HEK293 (cell line): ENCODE measurements around the gene ZSCAN9.

Experiments used
- BCL11A ChIP-seq: fragments of 450-650 bp; formaldehyde crosslinking; IDR thresholded peaks from 2 replicates; pipeline ENCODE4 v1.5.1; 2016; ENCODE audit warnings: low read depth, missing biosample characterization, missing genetic modification characterization
- HOXC10 ChIP-seq: sonication (generic); formaldehyde crosslinking; IDR thresholded peaks from 2 replicates; pipeline ENCODE4 v1.8.1; 2023; ENCODE audit warnings: mild to moderate bottlenecking, missing genetic modification reagents
- MEIS1 ChIP-seq: sonication (generic); formaldehyde crosslinking; IDR thresholded peaks from 2 replicates; pipeline ENCODE4 v1.8.1; 2022; ENCODE audit warnings: missing genetic modification reagents, mild to moderate bottlenecking, borderline replicate concordance
- MYNN ChIP-seq: fragments of 450-650 bp; formaldehyde crosslinking; IDR thresholded peaks from 2 replicates; pipeline ENCODE4 v1.5.1; 2016; ENCODE audit warnings: missing biosample characterization, missing genetic modification characterization, borderline replicate concordance
- TCF7L2 ChIP-seq: IDR thresholded peaks from 2 replicates; pipeline ENCODE4 v1.6.1; 2011; ENCODE audit warnings: low read depth, mild to moderate bottlenecking, inconsistent platforms, low read length, moderate library complexity, borderline replicate concordance
- TRIM28 ChIP-seq: IDR thresholded peaks from 2 replicates; pipeline ENCODE4 v1.6.1; 2011; ENCODE audit warnings: low read length, control low read depth, borderline replicate concordance
- YY1 ChIP-seq: fragments of 450-650 bp; formaldehyde crosslinking; IDR thresholded peaks from 2 replicates; pipeline ENCODE4 v1.5.1; 2018; ENCODE audit warnings: missing biosample characterization, missing genetic modification characterization
- ZBTB17 ChIP-seq: fragments of 450-650 bp; formaldehyde crosslinking; IDR thresholded peaks from 2 replicates; pipeline ENCODE4 v1.5.1; 2016; ENCODE audit warnings: missing biosample characterization, missing genetic modification characterization
- ZBTB20 ChIP-seq: fragments of 450-650 bp; formaldehyde crosslinking; IDR thresholded peaks from 2 replicates; pipeline ENCODE4 v1.5.1; 2016; ENCODE audit warnings: missing biosample characterization, missing genetic modification characterization
- ZFP37 ChIP-seq: fragments of 450-650 bp; formaldehyde crosslinking; IDR thresholded peaks from 2 replicates; pipeline ENCODE4 v1.5.1; 2016; ENCODE audit warnings: missing biosample characterization, missing genetic modification characterization
- ZNF133 ChIP-seq: fragments of 450-650 bp; formaldehyde crosslinking; IDR thresholded peaks from 2 replicates; pipeline ENCODE4 v1.5.1; 2016; ENCODE audit warnings: missing biosample characterization, missing genetic modification characterization
- ZNF140 ChIP-seq: fragments of 450-650 bp; formaldehyde crosslinking; IDR thresholded peaks from 2 replicates; pipeline ENCODE4 v1.5.1; 2016; ENCODE audit warnings: missing biosample characterization, missing genetic modification characterization
- ZNF16 ChIP-seq: fragments of 450-650 bp; formaldehyde crosslinking; IDR thresholded peaks from 2 replicates; pipeline ENCODE4 v1.5.1; 2016; ENCODE audit warnings: low read depth, missing biosample characterization, missing genetic modification characterization
- ZNF354C ChIP-seq: fragments of 450-650 bp; formaldehyde crosslinking; IDR thresholded peaks from 2 replicates; pipeline ENCODE4 v1.5.1; 2016; ENCODE audit warnings: missing biosample characterization, missing genetic modification characterization, low read depth, borderline replicate concordance
- ZNF37A ChIP-seq: fragments of 450-650 bp; IDR thresholded peaks from 2 replicates; pipeline ENCODE4 v1.5.1; 2018; ENCODE audit warnings: missing biosample characterization, missing genetic modification characterization
- ZNF394 ChIP-seq: fragments of 450-650 bp; formaldehyde crosslinking; IDR thresholded peaks from 2 replicates; pipeline ENCODE4 v1.5.1; 2016; ENCODE audit warnings: missing biosample characterization, missing genetic modification characterization, mild to moderate bottlenecking, moderate library complexity, borderline replicate concordance
- ZNF561 ChIP-seq: fragments of 450-650 bp; IDR thresholded peaks from 2 replicates; pipeline ENCODE4 v1.5.1; 2018; ENCODE audit warnings: missing biosample characterization, missing genetic modification characterization, borderline replicate concordance
- ZNF600 ChIP-seq: fragments of 450-650 bp; formaldehyde crosslinking; IDR thresholded peaks from 2 replicates; pipeline ENCODE4 v1.5.1; 2016; ENCODE audit warnings: missing biosample characterization, missing genetic modification characterization
- ZNF623 ChIP-seq: fragments of 450-650 bp; formaldehyde crosslinking; IDR thresholded peaks from 2 replicates; pipeline ENCODE4 v1.5.1; 2016; ENCODE audit warnings: missing biosample characterization, missing genetic modification characterization
- ZNF626 ChIP-seq: fragments of 450-650 bp; sonication (Bioruptor Pico); formaldehyde crosslinking; IDR thresholded peaks from 2 replicates; pipeline ENCODE4 v1.5.1; 2018; ENCODE audit warnings: missing biosample characterization, missing genetic modification characterization, inconsistent platforms
- ZNF701 ChIP-seq: fragments of 450-650 bp; formaldehyde crosslinking; IDR thresholded peaks from 2 replicates; pipeline ENCODE4 v1.5.1; 2016; ENCODE audit warnings: missing biosample characterization, missing genetic modification characterization
- ZNF768 ChIP-seq: fragments of 450-650 bp; formaldehyde crosslinking; IDR thresholded peaks from 2 replicates; pipeline ENCODE4 v1.5.1; 2018; ENCODE audit warnings: missing biosample characterization, mild to moderate bottlenecking, missing genetic modification characterization
- TF ChIP-seq, protein P1 (sequence below): fragments of 450-650 bp; formaldehyde crosslinking; IDR thresholded peaks from 2 replicates; pipeline ENCODE4 v1.5.1; 2017; ENCODE audit warnings: missing biosample characterization, missing genetic modification characterization
- TF ChIP-seq, protein P2 (sequence below): fragments of 450-650 bp; formaldehyde crosslinking; IDR thresholded peaks from 2 replicates; pipeline ENCODE4 v1.5.1; 2016; ENCODE audit warnings: missing biosample characterization, missing genetic modification characterization
- TF ChIP-seq, protein P3 (sequence below): fragments of 450-650 bp; formaldehyde crosslinking; IDR thresholded peaks from 2 replicates; pipeline ENCODE4 v1.5.1; 2016; ENCODE audit warnings: missing biosample characterization, missing genetic modification characterization
- TF ChIP-seq, protein P4 (sequence below): fragments of 450-650 bp; formaldehyde crosslinking; IDR thresholded peaks from 2 replicates; pipeline ENCODE4 v1.5.1; 2017; ENCODE audit warnings: missing biosample characterization, missing genetic modification characterization
- TF ChIP-seq, protein P5 (sequence below): fragments of 450-650 bp; formaldehyde crosslinking; IDR thresholded peaks from 2 replicates; pipeline ENCODE4 v1.5.1; 2016; ENCODE audit warnings: missing biosample characterization, missing genetic modification characterization
- TF ChIP-seq, protein P6 (sequence below): fragments of 450-650 bp; formaldehyde crosslinking; IDR thresholded peaks from 2 replicates; pipeline ENCODE4 v1.5.1; 2017; ENCODE audit warnings: missing biosample characterization, missing genetic modification characterization

ZSCAN9 gene

DNA sequence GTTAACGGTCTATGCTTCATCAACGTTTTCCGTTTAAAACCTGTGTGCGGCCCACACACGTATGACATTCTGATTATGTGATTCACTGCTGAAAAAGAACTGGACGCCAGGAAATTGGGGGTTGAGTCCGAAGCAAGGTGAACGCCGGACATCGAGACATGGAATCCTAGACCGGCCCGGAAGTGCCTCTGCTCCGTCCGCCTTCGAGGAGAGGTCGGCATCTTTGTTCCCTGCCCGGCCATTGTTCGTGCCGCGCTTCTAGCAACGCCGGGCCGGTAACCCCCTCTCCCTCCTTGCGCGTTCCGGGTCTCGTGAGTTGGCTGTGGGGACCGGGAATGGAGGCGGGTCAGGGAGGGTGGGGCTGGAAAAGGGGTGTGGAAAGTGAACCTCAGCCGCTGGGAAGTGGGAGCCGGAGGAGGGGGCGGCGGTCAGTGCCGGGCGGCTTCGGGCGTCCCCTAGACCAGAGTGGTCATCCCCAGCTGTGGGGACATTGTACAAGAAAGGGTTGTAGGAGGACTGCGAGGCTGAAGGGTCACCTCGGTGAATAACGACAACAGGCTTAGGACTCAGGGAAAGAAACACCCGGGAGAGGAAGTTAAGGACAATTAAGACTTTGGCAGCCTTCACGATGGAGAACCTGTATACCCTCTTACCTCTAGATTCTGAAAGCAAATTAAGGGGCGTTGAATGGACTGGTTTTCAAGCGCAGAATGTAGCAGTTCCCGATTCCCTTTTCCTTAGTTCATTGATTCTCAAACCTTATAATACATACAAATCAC is at the start of gene ZSCAN9 (continued):
- TF ChIP-seq, protein P1, sequence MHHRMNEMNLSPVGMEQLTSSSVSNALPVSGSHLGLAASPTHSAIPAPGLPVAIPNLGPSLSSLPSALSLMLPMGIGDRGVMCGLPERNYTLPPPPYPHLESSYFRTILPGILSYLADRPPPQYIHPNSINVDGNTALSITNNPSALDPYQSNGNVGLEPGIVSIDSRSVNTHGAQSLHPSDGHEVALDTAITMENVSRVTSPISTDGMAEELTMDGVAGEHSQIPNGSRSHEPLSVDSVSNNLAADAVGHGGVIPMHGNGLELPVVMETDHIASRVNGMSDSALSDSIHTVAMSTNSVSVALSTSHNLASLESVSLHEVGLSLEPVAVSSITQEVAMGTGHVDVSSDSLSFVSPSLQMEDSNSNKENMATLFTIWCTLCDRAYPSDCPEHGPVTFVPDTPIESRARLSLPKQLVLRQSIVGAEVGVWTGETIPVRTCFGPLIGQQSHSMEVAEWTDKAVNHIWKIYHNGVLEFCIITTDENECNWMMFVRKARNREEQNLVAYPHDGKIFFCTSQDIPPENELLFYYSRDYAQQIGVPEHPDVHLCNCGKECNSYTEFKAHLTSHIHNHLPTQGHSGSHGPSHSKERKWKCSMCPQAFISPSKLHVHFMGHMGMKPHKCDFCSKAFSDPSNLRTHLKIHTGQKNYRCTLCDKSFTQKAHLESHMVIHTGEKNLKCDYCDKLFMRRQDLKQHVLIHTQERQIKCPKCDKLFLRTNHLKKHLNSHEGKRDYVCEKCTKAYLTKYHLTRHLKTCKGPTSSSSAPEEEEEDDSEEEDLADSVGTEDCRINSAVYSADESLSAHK (tag by site-specific recombination) = no peak
- TF ChIP-seq MEIS1 (CRISPR knock-in tag) (no peak), ZBTB20 (tag by site-specific recombination) (peak; percentile 91), ZBTB17 (peak; percentile 60), ZNF626 (tag by site-specific recombination) (no peak), TRIM28 (no peak), MYNN (tag by site-specific recombination) (no peak), ZNF701 (tag by site-specific recombination) (no peak), ZNF600 (tag by site-specific recombination) (peak; percentile 90), YY1 (peak; percentile 96), ZFP37 (tag by site-specific recombination) (peak; percentile 66; the same call in 1 of the 2 replicates), HOXC10 (CRISPR knock-in tag) (no peak; the same call in 1 of the 2 replicates), BCL11A (tag by site-specific recombination) (peak; percentile 40; the same call in 1 of the 2 replicates), ZNF623 (tag by site-specific recombination) (no peak), ZNF37A (tag by site-specific recombination) (no peak), ZNF16 (no peak), ZNF561 (tag by site-specific recombination) (no peak; the same call in 1 of the 2 replicates), ZNF768 (tag by site-specific recombination) (no peak), ZNF354C (no peak), ZNF133 (tag by site-specific recombination) (no peak), ZNF394 (tag by site-specific recombination) (peak; percentile 66), ZNF140 (no peak), TCF7L2 (peak; percentile 96)
- TF ChIP-seq, protein P2, sequence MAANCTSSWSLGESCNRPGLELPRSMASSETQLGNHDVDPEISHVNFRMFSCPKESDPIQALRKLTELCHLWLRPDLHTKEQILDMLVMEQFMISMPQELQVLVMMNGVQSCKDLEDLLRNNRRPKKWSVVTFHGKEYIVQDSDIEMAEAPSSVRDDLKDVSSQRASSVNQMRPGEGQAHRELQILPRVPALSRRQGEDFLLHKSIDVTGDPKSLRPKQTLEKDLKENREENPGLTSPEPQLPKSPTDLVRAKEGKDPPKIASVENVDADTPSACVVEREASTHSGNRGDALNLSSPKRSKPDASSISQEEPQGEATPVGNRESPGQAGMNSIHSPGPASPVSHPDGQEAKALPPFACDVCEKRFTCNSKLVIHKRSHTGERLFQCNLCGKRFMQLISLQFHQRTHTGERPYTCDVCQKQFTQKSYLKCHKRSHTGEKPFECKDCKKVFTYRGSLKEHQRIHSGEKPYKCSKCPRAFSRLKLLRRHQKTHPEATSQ (tag by site-specific recombination) = no peak; the same call in 1 of the 2 replicates
- TF ChIP-seq, protein P3, sequence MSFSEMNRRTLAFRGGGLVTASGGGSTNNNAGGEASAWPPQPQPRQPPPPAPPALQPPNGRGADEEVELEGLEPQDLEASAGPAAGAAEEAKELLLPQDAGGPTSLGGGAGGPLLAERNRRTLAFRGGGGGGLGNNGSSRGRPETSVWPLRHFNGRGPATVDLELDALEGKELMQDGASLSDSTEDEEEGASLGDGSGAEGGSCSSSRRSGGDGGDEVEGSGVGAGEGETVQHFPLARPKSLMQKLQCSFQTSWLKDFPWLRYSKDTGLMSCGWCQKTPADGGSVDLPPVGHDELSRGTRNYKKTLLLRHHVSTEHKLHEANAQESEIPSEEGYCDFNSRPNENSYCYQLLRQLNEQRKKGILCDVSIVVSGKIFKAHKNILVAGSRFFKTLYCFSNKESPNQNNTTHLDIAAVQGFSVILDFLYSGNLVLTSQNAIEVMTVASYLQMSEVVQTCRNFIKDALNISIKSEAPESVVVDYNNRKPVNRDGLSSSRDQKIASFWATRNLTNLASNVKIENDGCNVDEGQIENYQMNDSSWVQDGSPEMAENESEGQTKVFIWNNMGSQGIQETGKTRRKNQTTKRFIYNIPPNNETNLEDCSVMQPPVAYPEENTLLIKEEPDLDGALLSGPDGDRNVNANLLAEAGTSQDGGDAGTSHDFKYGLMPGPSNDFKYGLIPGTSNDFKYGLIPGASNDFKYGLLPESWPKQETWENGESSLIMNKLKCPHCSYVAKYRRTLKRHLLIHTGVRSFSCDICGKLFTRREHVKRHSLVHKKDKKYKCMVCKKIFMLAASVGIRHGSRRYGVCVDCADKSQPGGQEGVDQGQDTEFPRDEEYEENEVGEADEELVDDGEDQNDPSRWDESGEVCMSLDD (tag by site-specific recombination) = peak; percentile 48; the same call in 1 of the 2 replicates
- TF ChIP-seq, protein P4, sequence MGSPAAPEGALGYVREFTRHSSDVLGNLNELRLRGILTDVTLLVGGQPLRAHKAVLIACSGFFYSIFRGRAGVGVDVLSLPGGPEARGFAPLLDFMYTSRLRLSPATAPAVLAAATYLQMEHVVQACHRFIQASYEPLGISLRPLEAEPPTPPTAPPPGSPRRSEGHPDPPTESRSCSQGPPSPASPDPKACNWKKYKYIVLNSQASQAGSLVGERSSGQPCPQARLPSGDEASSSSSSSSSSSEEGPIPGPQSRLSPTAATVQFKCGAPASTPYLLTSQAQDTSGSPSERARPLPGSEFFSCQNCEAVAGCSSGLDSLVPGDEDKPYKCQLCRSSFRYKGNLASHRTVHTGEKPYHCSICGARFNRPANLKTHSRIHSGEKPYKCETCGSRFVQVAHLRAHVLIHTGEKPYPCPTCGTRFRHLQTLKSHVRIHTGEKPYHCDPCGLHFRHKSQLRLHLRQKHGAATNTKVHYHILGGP = peak; percentile 88
- TF ChIP-seq, protein P5, sequence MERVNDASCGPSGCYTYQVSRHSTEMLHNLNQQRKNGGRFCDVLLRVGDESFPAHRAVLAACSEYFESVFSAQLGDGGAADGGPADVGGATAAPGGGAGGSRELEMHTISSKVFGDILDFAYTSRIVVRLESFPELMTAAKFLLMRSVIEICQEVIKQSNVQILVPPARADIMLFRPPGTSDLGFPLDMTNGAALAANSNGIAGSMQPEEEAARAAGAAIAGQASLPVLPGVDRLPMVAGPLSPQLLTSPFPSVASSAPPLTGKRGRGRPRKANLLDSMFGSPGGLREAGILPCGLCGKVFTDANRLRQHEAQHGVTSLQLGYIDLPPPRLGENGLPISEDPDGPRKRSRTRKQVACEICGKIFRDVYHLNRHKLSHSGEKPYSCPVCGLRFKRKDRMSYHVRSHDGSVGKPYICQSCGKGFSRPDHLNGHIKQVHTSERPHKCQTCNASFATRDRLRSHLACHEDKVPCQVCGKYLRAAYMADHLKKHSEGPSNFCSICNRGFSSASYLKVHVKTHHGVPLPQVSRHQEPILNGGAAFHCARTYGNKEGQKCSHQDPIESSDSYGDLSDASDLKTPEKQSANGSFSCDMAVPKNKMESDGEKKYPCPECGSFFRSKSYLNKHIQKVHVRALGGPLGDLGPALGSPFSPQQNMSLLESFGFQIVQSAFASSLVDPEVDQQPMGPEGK = peak; percentile 75
- TF ChIP-seq, protein P6, sequence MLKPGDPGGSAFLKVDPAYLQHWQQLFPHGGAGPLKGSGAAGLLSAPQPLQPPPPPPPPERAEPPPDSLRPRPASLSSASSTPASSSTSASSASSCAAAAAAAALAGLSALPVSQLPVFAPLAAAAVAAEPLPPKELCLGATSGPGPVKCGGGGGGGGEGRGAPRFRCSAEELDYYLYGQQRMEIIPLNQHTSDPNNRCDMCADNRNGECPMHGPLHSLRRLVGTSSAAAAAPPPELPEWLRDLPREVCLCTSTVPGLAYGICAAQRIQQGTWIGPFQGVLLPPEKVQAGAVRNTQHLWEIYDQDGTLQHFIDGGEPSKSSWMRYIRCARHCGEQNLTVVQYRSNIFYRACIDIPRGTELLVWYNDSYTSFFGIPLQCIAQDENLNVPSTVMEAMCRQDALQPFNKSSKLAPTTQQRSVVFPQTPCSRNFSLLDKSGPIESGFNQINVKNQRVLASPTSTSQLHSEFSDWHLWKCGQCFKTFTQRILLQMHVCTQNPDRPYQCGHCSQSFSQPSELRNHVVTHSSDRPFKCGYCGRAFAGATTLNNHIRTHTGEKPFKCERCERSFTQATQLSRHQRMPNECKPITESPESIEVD (tag by site-specific recombination) = no peak
